Measurements from ENCODE around the gene COPG1.

COPG1 gene

GRCh38 chr3:129231331-129232119 is 17.9 kb upstream of the COPG1 start:
- TF ChIP-seq CTCF (IDR thresholded peaks at IDR 0.05; ENCODE audit: low read depth, low read length), result no peak

GRCh38 chr3:129233538-129233937 is 15.9 kb upstream of the COPG1 start:
- no peak for TF ChIP-seq CTCF (IDR thresholded peaks at IDR 0.05; ENCODE audit: low read depth, low read length)
- DNase-seq (ENCODE audit: extremely low read depth, low read depth), result no peak

More at GRCh38 chr3:129231331-129232119, 17.9 kb upstream of the COPG1 start:
- no peak for DNase-seq (ENCODE audit: extremely low read depth, low read depth)

- no peak for DNase-seq (ENCODE audit: extremely low read depth, low read depth)
Measured at GRCh38 chr3:129234441-129234840, 15.0 kb upstream of the COPG1 start.

DNA sequence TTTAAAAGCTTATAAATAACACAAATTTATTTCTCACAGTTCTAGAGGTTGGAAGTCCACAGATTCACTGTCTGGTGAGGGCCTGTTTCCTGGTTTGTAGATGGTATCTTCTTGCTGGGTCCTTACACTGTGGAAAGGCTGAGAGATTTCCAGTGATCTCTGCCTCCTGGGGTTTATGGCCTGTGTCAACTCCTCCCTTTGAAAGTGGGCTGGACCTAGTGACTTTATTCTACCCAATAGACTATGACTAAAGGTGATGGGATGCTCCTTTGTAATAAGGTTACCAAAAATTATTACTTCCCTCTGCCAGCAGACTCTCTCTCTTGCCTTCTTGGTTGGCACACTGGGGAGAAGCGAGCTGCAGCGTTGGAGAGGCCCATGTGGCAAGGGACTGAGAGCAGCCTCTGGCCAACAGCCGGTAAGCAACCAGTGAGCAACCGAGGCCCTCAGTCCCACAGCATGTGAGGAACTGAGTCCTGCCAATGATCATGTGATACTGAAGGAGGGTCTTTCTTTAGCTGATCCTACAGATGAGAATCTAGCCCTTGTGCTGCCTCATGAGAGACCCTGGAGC is 14.0 kb upstream of the COPG1 start:
- TF ChIP-seq CTCF (IDR thresholded peaks at IDR 0.05; ENCODE audit: low read depth, low read length), result no peak
- no peak for DNase-seq (ENCODE audit: extremely low read depth, low read depth)

More at GRCh38 chr3:129234441-129234840, 15.0 kb upstream of the COPG1 start:
- no peak for TF ChIP-seq CTCF (IDR thresholded peaks at IDR 0.05; ENCODE audit: low read depth, low read length)

GRCh38 chr3:129238945-129239705 is 10.3 kb upstream of the COPG1 start:
- no peak for TF ChIP-seq CTCF (IDR thresholded peaks at IDR 0.05; ENCODE audit: low read depth, low read length)
- peak; percentile 46 for DNase-seq (ENCODE audit: extremely low read depth, low read depth)

DNA sequence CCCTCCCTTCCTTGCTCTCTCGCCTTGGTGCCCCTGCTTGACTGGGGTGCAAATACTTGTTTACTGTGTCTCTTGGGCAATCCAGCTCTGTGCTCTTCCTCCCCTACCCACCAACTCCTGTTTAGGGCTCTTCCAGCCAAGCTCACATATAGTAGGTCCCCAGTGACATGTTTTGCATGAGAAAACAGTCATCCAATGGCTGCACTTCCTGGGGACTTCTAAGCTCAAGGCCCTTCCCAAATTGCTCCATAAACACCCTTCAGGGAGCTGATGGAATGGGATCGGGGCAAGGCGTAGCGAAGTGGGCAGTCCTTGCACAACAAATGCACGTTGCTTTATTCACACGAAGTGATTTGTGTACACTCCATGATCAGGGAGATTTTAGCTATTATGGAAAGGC is 9.4 kb upstream of the COPG1 start:
- no peak for TF ChIP-seq CTCF (IDR thresholded peaks at IDR 0.05; ENCODE audit: low read depth, low read length)
- no peak for DNase-seq (ENCODE audit: extremely low read depth, low read depth)

- DNase-seq (ENCODE audit: extremely low read depth, low read depth), result no peak
- no peak for TF ChIP-seq CTCF (IDR thresholded peaks at IDR 0.05; ENCODE audit: low read depth, low read length)
Measured at GRCh38 chr3:129240436-129240835, 9.0 kb upstream of the COPG1 start.
